Endothelial cell of coronary artery (primary cell): ENCODE results near the gene HBEGF. TPM values are rescaled to one million over a fixed set of nuclear protein-coding genes. Genes with fewer than 3 reads are reported as not detected.

Experiments
- total RNA-seq: library from RNA; depleted of rRNA; stranded (reverse); fragments of >200 nt; gene quantifications from 2 replicates; pipeline ENCODE4 v1.2.3, GENCODE V29; 2014

HBEGF gene
- total RNA-seq = 17.5 and 21.1 TPM in 2 replicates

GRCh38 chr5:140346348-140347221, at the start of gene HBEGF:
TSS of gene HBEGF (minus strand) at chr5:140346603. CDS start at chr5:140346328, 275 bp downstream.

DNA sequence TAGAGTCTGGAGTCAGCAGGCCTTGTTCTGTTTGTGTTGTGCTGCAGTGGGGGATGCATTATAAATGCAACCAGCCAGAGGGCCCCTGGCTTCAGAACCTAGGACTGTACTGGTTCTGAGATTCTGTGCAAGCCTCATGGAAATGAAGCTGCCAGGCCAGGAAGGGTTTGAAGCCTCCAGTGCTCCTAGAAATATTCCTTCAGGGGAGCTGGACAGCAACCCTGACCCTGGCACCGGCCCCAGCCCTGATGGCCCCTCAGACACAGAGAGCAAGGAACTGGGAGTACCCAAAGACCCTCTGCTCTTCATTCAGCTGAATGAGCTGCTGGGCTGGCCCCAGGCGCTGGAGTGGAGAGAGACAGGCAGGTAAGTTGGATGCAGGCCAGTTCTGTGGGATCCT, 13.7 kb upstream of the HBEGF start, which contains the start of gene SLC4A9:
Gene SLC4A9, plus strand, starts transcription at position 94 of the 400 bp plus-strand sequence. Its CDS starts 43 bp downstream, at position 137.

GRCh38 chr5:140302786-140303639, 43.4 kb downstream of the HBEGF start, which contains the start of gene PFDN1:
TSS of gene PFDN1 (minus strand) at chr5:140303101. CDS start at chr5:140303073, 28 bp downstream.

Other genes starting within 250 kb of the HBEGF start
- gene PURA, start 232.5 kb downstream of the HBEGF start, total RNA-seq = 11.5 and 18.3 TPM in 2 replicates
- 3.7 and 7.9 TPM in 2 replicates for gene IGIP, start 220.7 kb downstream of the HBEGF start, total RNA-seq
- gene CYSTM1, start 171.4 kb downstream of the HBEGF start, total RNA-seq = 12.0 and 13.3 TPM in 2 replicates
- gene PFDN1, start 43.5 kb downstream of the HBEGF start, total RNA-seq = 46.9 and 62.9 TPM in 2 replicates
- not detected in 2 replicates for gene SLC4A9, start 13.6 kb upstream of the HBEGF start, total RNA-seq
- 51.0 and 71.2 TPM in 2 replicates for gene ANKHD1, start 55.2 kb upstream of the HBEGF start, total RNA-seq
- 0.54 and 0.75 TPM in 2 replicates for gene EIF4EBP3, start 201.1 kb upstream of the HBEGF start, total RNA-seq
- gene SRA1, start 210.9 kb upstream of the HBEGF start, total RNA-seq = 19.2 and 20.9 TPM in 2 replicates
- gene APBB3, start 218.0 kb upstream of the HBEGF start, total RNA-seq = 4.9 and 12.1 TPM in 2 replicates
- gene SLC35A4, start 218.2 kb upstream of the HBEGF start, total RNA-seq = 18.4 and 19.8 TPM in 2 replicates